Neuronal stem cell (in vitro differentiated cells): ENCODE measurements around the gene ADCY10.

Experiments
- DNase-seq: peaks from one replicate; pipeline ENCODE4 v3.0.0-alpha.2; 2013; ENCODE audit warnings: low spot score
- H2AFZ ChIP-seq: one replicate; pipeline ENCODE4 v1.6.1; 2013; ENCODE audit warnings: mild to moderate bottlenecking, low read length, inconsistent platforms
- H2AK5ac ChIP-seq: 2 replicates; pipeline ENCODE4 v1.6.1; 2013; ENCODE audit warnings: low read depth, mild to moderate bottlenecking, inconsistent platforms, low read length, moderate library complexity, mixed read lengths
- H2BK120ac ChIP-seq: 2 replicates; pipeline ENCODE4 v1.6.1; 2013; ENCODE audit warnings: low read depth, mild to moderate bottlenecking, inconsistent platforms, low read length, moderate library complexity, mixed read lengths
- H2BK12ac ChIP-seq: one replicate; pipeline ENCODE4 v1.6.1; 2013; ENCODE audit warnings: low read length, inconsistent platforms
- H2BK15ac ChIP-seq: 2 replicates; pipeline ENCODE4 v1.6.1; 2013; ENCODE audit warnings: mild to moderate bottlenecking, low read length, inconsistent platforms, mixed read lengths
- H2BK5ac ChIP-seq: one replicate; pipeline ENCODE4 v1.6.1; 2013; ENCODE audit warnings: inconsistent platforms, mild to moderate bottlenecking, low read length, moderate library complexity
- H3K14ac ChIP-seq: one replicate; pipeline ENCODE4 v1.6.1; 2013; ENCODE audit warnings: low read length, inconsistent platforms
- H3K18ac ChIP-seq: 2 replicates; pipeline ENCODE4 v1.6.1; 2013; ENCODE audit warnings: low read length, inconsistent platforms
- H3K23ac ChIP-seq: 2 replicates; pipeline ENCODE4 v1.6.1; 2013; ENCODE audit warnings: low read depth, mild to moderate bottlenecking, mixed read lengths, low read length, inconsistent platforms; ENCODE audit not compliant: poor library complexity
- H3K27ac ChIP-seq: replicated peaks from 3 replicates; pipeline ENCODE4 v1.5.1; 2013; ENCODE audit warnings: low read length, inconsistent platforms
- H3K27me3 ChIP-seq, 3 experiments: 2 replicates each; pipeline ENCODE4 v1.6.1; 2013; ENCODE audit warnings: low read length in 3 of 3, mild to moderate bottlenecking in 2 of 3, inconsistent platforms in 1 of 3, low read depth in 1 of 3, mixed read lengths in 1 of 3, moderate library complexity in 1 of 3; ENCODE audit not compliant: control insufficient read depth in 3 of 3, insufficient read depth in 3 of 3
- H3K36me3 ChIP-seq, 2 donors: replicated peaks in 1 of 2; 2 replicates each; pipeline ENCODE4 v1.6.1; 2013; ENCODE audit warnings: low read length in 2 of 2; ENCODE audit not compliant: control insufficient read depth in 2 of 2, insufficient read depth in 2 of 2
- H3K4ac ChIP-seq: 2 replicates; pipeline ENCODE4 v1.6.1; 2013; ENCODE audit warnings: inconsistent platforms, mild to moderate bottlenecking, low read length, moderate library complexity
- H3K4me1 ChIP-seq, 2 donors: 1 replicate in 1 of 2; 2 replicates in 1 of 2; pipeline ENCODE4 v1.6.1; 2013; ENCODE audit warnings: low read length in 2 of 2, low read depth in 1 of 2; ENCODE audit not compliant: control insufficient read depth in 2 of 2, insufficient read depth in 1 of 2
- H3K4me2 ChIP-seq: one replicate; pipeline ENCODE4 v1.6.1; 2013; ENCODE audit warnings: mild to moderate bottlenecking, low read length, inconsistent platforms; ENCODE audit not compliant: insufficient read depth, poor library complexity, severe bottlenecking
- H3K4me3 ChIP-seq, 2 donors: 2 replicates each; pipeline ENCODE4 v1.5.1; 2013; ENCODE audit warnings: low read length in 2 of 2, mild to moderate bottlenecking in 2 of 2, inconsistent platforms in 1 of 2, moderate library complexity in 1 of 2
- H3K79me1 ChIP-seq: one replicate; pipeline ENCODE4 v1.6.1; 2013; ENCODE audit warnings: low read depth, mild to moderate bottlenecking, inconsistent platforms, low read length, moderate library complexity
- H3K9ac ChIP-seq: one replicate; pipeline ENCODE4 v1.6.1; 2013; ENCODE audit warnings: mild to moderate bottlenecking, low read depth, low read length, inconsistent platforms; ENCODE audit not compliant: poor library complexity
- H3K9me3 ChIP-seq, 2 donors: replicated peaks in 1 of 2; 2 replicates each; pipeline versions ENCODE3 to v1.6.1; 2013; ENCODE audit warnings: low read length in 2 of 2, mild to moderate bottlenecking in 2 of 2, inconsistent platforms in 1 of 2, low read depth in 1 of 2, mixed read lengths in 1 of 2, moderate library complexity in 1 of 2; ENCODE audit not compliant: control insufficient read depth in 2 of 2, insufficient read depth in 1 of 2
- H4K8ac ChIP-seq: one replicate; pipeline ENCODE4 v1.6.1; 2013; ENCODE audit warnings: low read depth, mild to moderate bottlenecking, inconsistent platforms, low read length, moderate library complexity
- H4K91ac ChIP-seq: one replicate; pipeline ENCODE4 v1.6.1; 2013; ENCODE audit warnings: low read length, low read depth, mild to moderate bottlenecking, inconsistent platforms; ENCODE audit not compliant: poor library complexity
- WGBS, 2 donors: extraction: QIAGEN DNeasy Blood & Tissue Kit; methylation state at CpG; one replicate each; pipeline ENCODE4 v1.1.7; 2013; ENCODE audit warnings: missing lambda C conversion rate in 2 of 2, mixed read lengths in 1 of 2; ENCODE audit not compliant: insufficient read length in 2 of 2, insufficient replicate concordance in 1 of 2; ENCODE audit errors: extremely low coverage in 2 of 2; 5-methylcytosine and 5-hydroxymethylcytosine counted together

ADCY10 gene

DNA sequence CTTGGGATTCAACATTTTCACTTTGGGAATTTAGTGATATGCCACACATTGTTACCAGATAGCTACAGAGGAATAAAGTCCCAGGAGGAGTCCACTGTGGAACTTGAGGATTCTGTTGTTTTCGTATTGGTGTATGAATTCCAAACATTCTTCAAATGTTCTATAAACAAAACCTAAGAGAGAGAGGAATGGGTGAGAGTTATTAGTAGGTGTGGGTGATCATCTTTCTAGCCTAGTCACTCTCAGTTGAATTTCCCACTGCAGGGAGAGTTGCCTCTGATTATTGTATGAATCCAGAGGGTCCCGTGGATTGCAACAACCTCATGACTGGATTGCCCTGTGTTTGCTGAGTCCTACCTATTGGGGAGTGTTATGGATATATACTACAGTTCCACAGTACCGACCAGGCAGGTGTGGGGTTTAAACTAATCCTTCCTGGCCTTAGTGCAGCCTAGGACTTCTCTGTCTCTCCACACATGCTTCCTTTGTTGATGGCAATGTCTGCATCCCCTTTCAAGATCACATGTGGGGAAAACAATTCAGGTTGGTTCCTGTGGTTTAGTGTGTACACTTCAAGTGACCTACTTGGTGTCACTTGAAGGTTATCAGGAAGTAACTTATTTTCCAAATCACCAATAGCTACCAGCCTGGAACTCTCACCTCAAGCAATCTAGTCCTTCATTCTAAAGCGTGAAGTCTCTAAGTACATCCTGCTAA is 91.8 kb downstream of the ADCY10 start:
- Histone ChIP-seq H3K23ac (no peak overlapping the region), H3K27me3 (no peaks in the 10 kb centered on the region), H3K14ac (no peak overlapping the region), H3K4me1 (peaks cover 0 to 2% of the 10 kb centered on the region in 2 donors), H4K8ac (no peak overlapping the region), H2BK12ac (no peak overlapping the region), H3K9me3 (no peaks in the 10 kb centered on the region), H4K91ac (no peak overlapping the region), H3K27ac (no peak overlapping the region), H3K79me1 (no peaks in the 10 kb centered on the region), H2BK120ac (no peak overlapping the region), H3K4me3 (no peak overlapping the region), H3K4me2 (no peak overlapping the region), H2BK15ac (no peak overlapping the region), H2AK5ac (no peak overlapping the region), H3K36me3 (no peaks in the 10 kb centered on the region), H2BK5ac (no peak overlapping the region), H3K18ac (no peak overlapping the region), H2AFZ (no peak overlapping the region), H3K9ac (no peak overlapping the region), H3K4ac (no peak overlapping the region)
- WGBS, 2 donors = no CpG with 5 or more reads among the region's 4 CpGs
- DNase-seq = no peak

GRCh38 chr1:167821356-167821685 is 92.6 kb downstream of the ADCY10 start:
- Histone ChIP-seq H3K9ac (no peak overlapping the region), H4K8ac (no peak overlapping the region), H3K4me3 (no peak overlapping the region), H3K18ac (no peak overlapping the region), H2BK120ac (no peak overlapping the region), H3K79me1 (no peaks in the 10 kb centered on the region), H3K9me3 (no peaks in the 10 kb centered on the region), H2AK5ac (no peak overlapping the region), H3K4me2 (no peak overlapping the region), H3K4me1 (peaks cover 0 to 2% of the 10 kb centered on the region in 2 donors), H2BK12ac (no peak overlapping the region), H2BK5ac (no peak overlapping the region), H3K14ac (no peak overlapping the region), H3K36me3 (no peaks in the 10 kb centered on the region), H4K91ac (no peak overlapping the region), H2AFZ (no peak overlapping the region), H3K27me3 (no peaks in the 10 kb centered on the region), H3K27ac (no peak overlapping the region), H3K4ac (no peak overlapping the region), H3K23ac (no peak overlapping the region), H2BK15ac (no peak overlapping the region)
- DNase-seq = no peak
- no CpG with 5 or more reads among the region's 6 CpGs for WGBS, 2 donors

DNA sequence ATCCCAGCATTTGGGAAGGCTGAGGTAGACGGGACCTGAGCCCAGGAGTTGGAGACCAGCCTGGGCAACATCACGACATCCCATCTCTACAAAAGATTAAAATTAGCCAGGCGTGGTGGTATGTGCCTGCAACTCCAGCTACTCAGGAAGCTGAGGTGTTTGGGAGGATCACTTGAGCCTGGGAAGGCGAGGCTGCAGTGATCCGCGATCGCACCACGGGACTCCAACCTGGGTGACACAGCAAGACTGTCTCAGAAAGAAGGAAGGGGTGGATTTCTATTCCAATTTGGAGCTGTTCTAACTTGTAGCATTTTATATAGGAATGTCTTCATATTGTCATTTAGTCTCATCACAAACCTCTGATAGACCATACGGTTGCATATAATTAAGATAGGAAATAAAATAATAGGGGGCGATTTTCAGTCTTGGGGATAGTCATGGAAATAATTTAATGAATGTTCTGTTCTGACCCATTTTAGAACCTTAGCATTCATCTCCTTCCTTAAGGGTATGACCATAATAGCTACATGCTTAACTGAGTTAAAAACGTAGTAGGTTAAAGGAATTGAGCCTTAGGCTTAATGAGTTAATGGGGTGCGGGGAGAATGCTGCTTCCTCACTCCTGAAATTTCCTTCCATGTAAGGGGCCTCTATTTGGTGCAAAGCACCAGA is 93.1 kb downstream of the ADCY10 start:
- Histone ChIP-seq H3K14ac (no peak overlapping the region), H3K9ac (no peak overlapping the region), H3K4ac (no peak overlapping the region), H3K4me1 (peaks cover 0 to 2% of the 10 kb centered on the region in 2 donors), H3K23ac (no peak overlapping the region), H2BK120ac (no peak overlapping the region), H3K4me2 (no peak overlapping the region), H3K36me3 (no peaks in the 10 kb centered on the region), H4K8ac (no peak overlapping the region), H3K79me1 (no peaks in the 10 kb centered on the region), H3K27me3 (no peaks in the 10 kb centered on the region), H3K18ac (no peak overlapping the region), H2BK15ac (no peak overlapping the region), H2BK12ac (no peak overlapping the region), H2AFZ (no peak overlapping the region), H2BK5ac (no peak overlapping the region), H3K9me3 (no peaks in the 10 kb centered on the region), H4K91ac (no peak overlapping the region), H3K27ac (no peak overlapping the region), H2AK5ac (no peak overlapping the region), H3K4me3 (no peak overlapping the region)
- no CpG with 5 or more reads among the region's 12 CpGs for WGBS, 2 donors
- no peak for DNase-seq

- H2BK12ac ChIP-seq = no peak overlapping the region
- peak; percentile 46 for DNase-seq
- no peak overlapping the region for H3K18ac ChIP-seq
- H2BK120ac ChIP-seq = no peak overlapping the region
- H3K4me1 ChIP-seq = peaks cover 0 to 2% of the 10 kb centered on the region in 2 donors
- no peak overlapping the region for H4K8ac ChIP-seq
- no peaks in the 10 kb centered on the region for H3K79me1 ChIP-seq
- peaks cover 0 to 4% of the 10 kb centered on the region in 2 donors for H3K9me3 ChIP-seq
- H3K23ac ChIP-seq = no peak overlapping the region
- H3K4me3 ChIP-seq = no peak overlapping the region
- no peak overlapping the region for H4K91ac ChIP-seq
- no peaks in the 10 kb centered on the region for H3K27me3 ChIP-seq
- H3K4me2 ChIP-seq = no peak overlapping the region
- no peak overlapping the region for H2BK5ac ChIP-seq
- no peak overlapping the region for H3K9ac ChIP-seq
- H3K36me3 ChIP-seq = no peaks in the 10 kb centered on the region
- no peak overlapping the region for H3K4ac ChIP-seq
- H3K27ac ChIP-seq = no peak overlapping the region
- no peak overlapping the region for H3K14ac ChIP-seq
- no peak overlapping the region for H2BK15ac ChIP-seq
- H2AK5ac ChIP-seq = no peak overlapping the region
- peak overlapping the region; percentile 69 for H2AFZ ChIP-seq
- WGBS, 2 donors = no CpG with 5 or more reads among the region's 35 CpGs
Observed at GRCh38 chr1:167819849-167820683, 93.9 kb downstream of the ADCY10 start.
